DOHH2 (cell line): ENCODE data around the gene ANKRD22.

Source experiments
- CTCF ChIP-seq: fragments of 200-600 bp; sonication (generic); IDR thresholded peaks from one replicate; pipeline ENCODE4 v1.5.1; 2014; ENCODE audit warnings: antibody characterized with exemption, mild to moderate bottlenecking, low read depth, low read length; ENCODE audit not compliant: poor library complexity, severe bottlenecking
- EZH2phosphoT487 ChIP-seq: fragments of 200-600 bp; sonication (generic); IDR thresholded peaks from 2 replicates; pipeline ENCODE4 v1.6.1; 2017; ENCODE audit warnings: borderline replicate concordance, mild to moderate bottlenecking, antibody characterized with exemption, low read length, moderate library complexity, mixed read lengths

GRCh38 chr10:88819290-88819689 is 32.4 kb downstream of the ANKRD22 start:
- TF ChIP-seq CTCF (no peak), EZH2phosphoT487 (no peak)
